SJSA1 (cell line): ENCODE results near the gene SLC39A9. TPM values are rescaled to one million over a fixed set of nuclear protein-coding genes. Genes with fewer than 3 reads are reported as not detected.

Experiments used
- DNase-seq, 2 experiments: peaks; one replicate each; pipeline ENCODE4 v3.0.0-alpha.2; 2015 to 2020; ENCODE audit warnings: low spot score in 2 of 2, low read depth in 1 of 2
- H3K27ac ChIP-seq: fragments of 250-450 bp; sonication (Bioruptor Pico); 2 replicates; pipeline ENCODE4 v1.5.1; 2020; ENCODE audit warnings: mild to moderate bottlenecking, moderate library complexity
- H3K27me3 ChIP-seq: fragments of 250-450 bp; sonication (Bioruptor Pico); replicated peaks from 2 replicates; pipeline ENCODE4 v1.5.1; 2020; ENCODE audit warnings: mild to moderate bottlenecking, moderate library complexity
- H3K36me3 ChIP-seq: fragments of 250-450 bp; sonication (Bioruptor Pico); 2 replicates; pipeline ENCODE4 v1.5.1; 2020; ENCODE audit warnings: mild to moderate bottlenecking
- H3K4me1 ChIP-seq: fragments of 250-450 bp; sonication (Bioruptor Pico); replicated peaks from 2 replicates; pipeline ENCODE4 v1.6.1; 2021; ENCODE audit warnings: mild to moderate bottlenecking
- H3K4me3 ChIP-seq: fragments of 250-450 bp; sonication (Bioruptor Pico); 2 replicates; pipeline ENCODE4 v1.5.1; 2020; ENCODE audit warnings: mild to moderate bottlenecking
- H3K9me3 ChIP-seq: fragments of 250-450 bp; sonication (Bioruptor Pico); replicated peaks from 2 replicates; pipeline ENCODE4 v1.5.1; 2020; ENCODE audit warnings: mild to moderate bottlenecking
- total RNA-seq: library from RNA; depleted of rRNA; stranded (reverse); fragments of >200 nt; shearing (Covaris generic); gene quantifications from 2 replicates; pipeline ENCODE4 v1.2.3, GENCODE V29; 2014

The SLC39A9 gene
- total RNA-seq, 1 experiment from 2014 or later = 87.5 TPM

DNA sequence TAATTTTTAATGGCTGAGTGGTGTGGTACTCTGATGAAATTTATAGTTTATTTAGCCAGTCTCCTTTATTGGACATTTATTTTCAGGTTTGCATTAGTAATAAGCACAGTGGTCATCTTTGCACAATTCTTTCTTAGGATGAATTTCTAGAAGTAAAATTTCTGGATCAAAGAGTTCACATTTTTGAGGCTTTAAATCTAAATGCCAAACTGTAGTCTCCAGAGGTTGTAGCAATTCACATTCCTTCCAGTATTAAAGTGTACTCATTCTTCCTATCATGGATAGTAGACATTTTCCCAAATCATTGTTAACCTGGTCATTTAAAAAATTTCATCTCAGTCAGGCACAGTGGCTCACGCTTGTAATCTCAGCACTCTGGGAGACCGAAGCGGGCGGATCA is 24.8 kb downstream of the SLC39A9 start:
- Histone ChIP-seq H3K27me3 (no peaks in the 10 kb centered on the region), H3K4me3 (no peak overlapping the region), H3K36me3 (peaks cover 24% of the 10 kb centered on the region), H3K27ac (no peak overlapping the region), H3K4me1 (peaks cover 11% of the 10 kb centered on the region), H3K9me3 (no peaks in the 10 kb centered on the region)
- no peak for DNase-seq

GRCh38 chr14:69424149-69424923 is 25.8 kb downstream of the SLC39A9 start:
- Histone ChIP-seq H3K4me1 (peaks cover 11% of the 10 kb centered on the region), H3K36me3 (peaks cover 24% of the 10 kb centered on the region), H3K9me3 (no peaks in the 10 kb centered on the region), H3K27ac (peak overlapping the region; percentile 46), H3K4me3 (no peak overlapping the region), H3K27me3 (no peaks in the 10 kb centered on the region)
- DNase-seq = peak in 1 of 2 experiments; percentile 9

DNA sequence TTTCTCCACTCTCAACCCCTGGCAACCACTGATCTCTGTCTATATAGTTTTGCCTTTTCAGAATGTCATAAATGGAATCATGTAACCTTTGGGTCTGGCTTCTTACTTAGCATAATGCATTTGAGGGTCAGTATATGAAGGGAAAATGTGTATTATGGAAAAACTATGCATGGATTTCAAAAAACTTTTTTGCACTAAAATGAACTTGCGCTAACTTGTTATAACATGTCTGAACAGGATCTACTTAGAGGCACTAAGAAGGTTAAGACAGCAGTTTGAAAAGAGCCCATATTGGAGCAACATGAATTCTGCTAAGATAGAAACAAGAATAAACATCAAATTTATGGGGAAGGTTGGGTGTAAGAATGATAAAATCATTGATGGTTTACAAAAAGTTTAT is 29.1 kb downstream of the SLC39A9 start:
- Histone ChIP-seq H3K4me3 (no peak overlapping the region), H3K27ac (no peak overlapping the region), H3K27me3 (no peaks in the 10 kb centered on the region), H3K9me3 (no peaks in the 10 kb centered on the region), H3K36me3 (peaks cover 24% of the 10 kb centered on the region), H3K4me1 (peaks cover 18% of the 10 kb centered on the region)
- DNase-seq = no peak

DNA sequence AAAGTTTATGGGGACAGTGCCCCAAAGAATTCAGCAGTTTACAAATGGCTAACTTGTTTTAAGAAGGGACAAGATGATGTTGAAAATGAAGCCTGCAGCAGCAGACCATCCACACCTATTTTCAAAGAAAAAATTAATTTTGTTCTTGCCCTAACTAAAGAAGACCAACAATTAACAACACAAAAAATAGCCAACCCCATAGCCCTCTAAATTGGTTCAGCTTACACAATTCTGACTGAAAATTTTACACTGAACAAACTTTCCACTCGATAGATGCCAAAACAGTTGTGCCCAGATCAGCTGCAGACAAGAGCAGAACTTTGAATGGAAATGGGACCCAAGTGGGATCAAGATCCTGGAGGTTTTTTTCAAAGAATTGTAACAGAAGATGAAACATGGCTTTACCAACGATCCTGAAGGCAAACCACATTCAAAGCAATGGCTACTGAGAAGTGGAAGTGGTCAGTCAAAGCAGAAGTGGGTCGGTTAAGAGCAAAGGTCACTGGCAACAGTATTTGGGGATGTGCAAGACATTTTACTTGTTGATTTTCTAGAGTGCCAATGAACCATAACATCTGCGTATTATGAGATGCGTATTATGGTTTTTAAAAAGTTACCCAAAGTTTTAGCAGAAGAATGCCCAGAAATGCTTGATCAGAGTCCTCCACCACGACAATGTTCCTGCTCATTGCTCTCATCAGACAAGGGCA is 30.0 kb downstream of the SLC39A9 start:
- no peaks in the 10 kb centered on the region for H3K27me3 ChIP-seq
- peaks cover 19% of the 10 kb centered on the region for H3K4me1 ChIP-seq
- no peak for DNase-seq
- H3K27ac ChIP-seq = no peak overlapping the region
- peaks cover 24% of the 10 kb centered on the region for H3K36me3 ChIP-seq
- no peaks in the 10 kb centered on the region for H3K9me3 ChIP-seq
- H3K4me3 ChIP-seq = no peak overlapping the region

- Histone ChIP-seq H3K36me3 (peaks cover 19% of the 10 kb centered on the region), H3K4me1 (peaks cover 13% of the 10 kb centered on the region), H3K4me3 (no peak overlapping the region), H3K27ac (no peak overlapping the region), H3K27me3 (no peaks in the 10 kb centered on the region), H3K9me3 (no peaks in the 10 kb centered on the region)
- no peak for DNase-seq
Observed at GRCh38 chr14:69429643-69430042, 31.2 kb downstream of the SLC39A9 start.

- H3K27ac ChIP-seq = no peak overlapping the region
- DNase-seq = no peak
- no peaks in the 10 kb centered on the region for H3K27me3 ChIP-seq
- no peak overlapping the region for H3K4me3 ChIP-seq
- no peaks in the 10 kb centered on the region for H3K9me3 ChIP-seq
- H3K4me1 ChIP-seq = peaks cover 8% of the 10 kb centered on the region
- H3K36me3 ChIP-seq = peaks cover 12% of the 10 kb centered on the region
Observed at GRCh38 chr14:69430306-69430939, 31.9 kb downstream of the SLC39A9 start.

DNA sequence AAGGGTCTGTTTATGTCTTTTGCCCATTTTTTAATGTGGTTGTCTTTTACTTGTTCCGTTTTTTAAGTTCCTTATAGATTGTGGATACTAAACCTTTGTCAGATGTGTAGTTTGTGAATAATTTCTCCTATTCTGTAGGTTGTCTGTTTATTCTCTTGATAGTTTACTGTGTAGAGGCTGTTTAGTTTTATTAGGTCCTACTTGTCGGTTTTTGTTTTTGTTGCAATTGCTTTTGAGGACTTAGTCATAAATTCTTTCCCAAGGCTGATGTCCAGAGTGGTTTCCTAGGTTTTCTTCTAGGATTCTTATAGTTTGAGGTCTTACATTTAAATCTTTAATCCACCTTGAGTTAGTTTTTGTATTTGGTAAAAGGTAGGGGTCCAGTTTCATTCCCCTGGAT is 33.9 kb downstream of the SLC39A9 start:
- H3K27ac ChIP-seq = no peak overlapping the region
- no peak for DNase-seq
- peaks cover 8% of the 10 kb centered on the region for H3K4me1 ChIP-seq
- no peak overlapping the region for H3K4me3 ChIP-seq
- no peaks in the 10 kb centered on the region for H3K36me3 ChIP-seq
- no peaks in the 10 kb centered on the region for H3K27me3 ChIP-seq
- no peaks in the 10 kb centered on the region for H3K9me3 ChIP-seq

- DNase-seq = no peak
- Histone ChIP-seq H3K4me3 (no peak overlapping the region), H3K27me3 (no peaks in the 10 kb centered on the region)
Observed at GRCh38 chr14:69439521-69440270, 41.2 kb downstream of the SLC39A9 start.

GRCh38 chr14:69441948-69442347 is 43.5 kb downstream of the SLC39A9 start:
- DNase-seq = no peak
- Histone ChIP-seq H3K36me3 (peaks cover 10% of the 10 kb centered on the region; the same call in 1 of the 2 replicates), H3K9me3 (no peaks in the 10 kb centered on the region), H3K4me3 (no peak overlapping the region), H3K27me3 (no peaks in the 10 kb centered on the region), H3K4me1 (no peaks in the 10 kb centered on the region), H3K27ac (no peak overlapping the region)

More at GRCh38 chr14:69439521-69440270, 41.2 kb downstream of the SLC39A9 start:
- Histone ChIP-seq H3K9me3 (no peaks in the 10 kb centered on the region), H3K4me1 (no peaks in the 10 kb centered on the region), H3K27ac (no peak overlapping the region), H3K36me3 (peaks cover 10% of the 10 kb centered on the region; the same call in 1 of the 2 replicates)

DNA sequence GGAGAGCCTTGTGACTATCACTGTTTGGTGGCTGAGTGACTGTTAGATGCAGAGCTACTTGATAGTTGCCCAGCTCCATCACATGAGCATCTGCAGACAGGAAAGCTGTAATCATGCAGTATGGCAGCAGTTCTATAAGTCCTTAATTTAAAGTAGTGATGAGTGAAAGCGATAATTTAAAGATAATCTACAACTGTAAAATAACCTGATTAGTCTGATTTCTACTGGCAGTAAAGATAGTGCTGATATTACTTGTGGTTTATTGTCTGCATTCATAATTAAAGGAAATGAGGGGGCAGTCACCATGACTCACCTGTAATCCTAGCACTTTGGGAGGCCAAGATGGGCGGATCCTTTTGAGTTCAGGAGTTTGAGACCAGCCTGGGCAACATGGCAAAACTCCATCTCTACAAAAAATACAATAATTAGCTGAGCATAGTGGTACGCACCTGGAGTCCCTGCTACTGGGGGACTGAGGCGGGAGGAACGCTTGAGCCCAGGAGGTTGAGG is 44.9 kb downstream of the SLC39A9 start:
- DNase-seq = no peak
- Histone ChIP-seq H3K27me3 (no peaks in the 10 kb centered on the region), H3K36me3 (peaks cover 13% of the 10 kb centered on the region; the same call in 1 of the 2 replicates), H3K4me3 (no peak overlapping the region), H3K4me1 (no peaks in the 10 kb centered on the region), H3K27ac (no peak overlapping the region), H3K9me3 (no peaks in the 10 kb centered on the region)

GRCh38 chr14:69449216-69449615 is 50.7 kb downstream of the SLC39A9 start:
- H3K36me3 ChIP-seq = peaks cover 4% of the 10 kb centered on the region; the same call in 1 of the 2 replicates
- H3K27ac ChIP-seq = no peak overlapping the region
- H3K4me1 ChIP-seq = no peaks in the 10 kb centered on the region
- H3K27me3 ChIP-seq = no peaks in the 10 kb centered on the region
- no peaks in the 10 kb centered on the region for H3K9me3 ChIP-seq
- no peak overlapping the region for H3K4me3 ChIP-seq
- DNase-seq = no peak

- no peak for DNase-seq
- H3K4me1 ChIP-seq = no peaks in the 10 kb centered on the region
- no peak overlapping the region for H3K27ac ChIP-seq
- H3K4me3 ChIP-seq = no peak overlapping the region
- H3K9me3 ChIP-seq = no peaks in the 10 kb centered on the region
- no peaks in the 10 kb centered on the region for H3K27me3 ChIP-seq
- peaks cover 26% of the 10 kb centered on the region for H3K36me3 ChIP-seq
Observed at GRCh38 chr14:69451941-69452340, 53.4 kb downstream of the SLC39A9 start.

- no peaks in the 10 kb centered on the region for H3K9me3 ChIP-seq
- H3K27me3 ChIP-seq = no peaks in the 10 kb centered on the region
- DNase-seq = no peak
- H3K4me3 ChIP-seq = no peak overlapping the region
- no peak overlapping the region for H3K27ac ChIP-seq
- H3K36me3 ChIP-seq = peaks cover 44% of the 10 kb centered on the region
- peaks cover 4% of the 10 kb centered on the region; the same call in 1 of the 2 replicates for H3K4me1 ChIP-seq
Observed at GRCh38 chr14:69458350-69458749, 59.9 kb downstream of the SLC39A9 start.
